IgD-negative memory B cell (primary cell): ENCODE data around the gene ISOC1. TPM values are rescaled to one million over a fixed set of nuclear protein-coding genes. Genes with fewer than 3 reads are reported as not detected.

Experiments used
- H3K27ac Mint-ChIP-seq, 3 donors: one replicate each; pipeline ENCODE4 v1.8.0; 2020 to 2022; ENCODE audit warnings: mild to moderate bottlenecking in 3 of 3, mixed read lengths in 3 of 3, moderate library complexity in 1 of 3
- H3K27me3 Mint-ChIP-seq: one replicate; pipeline ENCODE4 v1.8.0; 2021; ENCODE audit warnings: mixed read lengths
- H3K36me3 Mint-ChIP-seq: one replicate; pipeline ENCODE4 v1.8.0; 2020; ENCODE audit warnings: mild to moderate bottlenecking, mixed read lengths
- H3K4me1 Mint-ChIP-seq, 3 donors: one replicate each; pipeline ENCODE4 v1.8.0; 2020 to 2022; ENCODE audit warnings: mixed read lengths in 3 of 3, mild to moderate bottlenecking in 1 of 3
- H3K4me3 Mint-ChIP-seq, 4 donors: one replicate each; pipeline ENCODE4 v1.8.0; 2020 to 2022; ENCODE audit warnings: mild to moderate bottlenecking in 4 of 4, mixed read lengths in 4 of 4, moderate library complexity in 3 of 4
- H3K9me3 Mint-ChIP-seq, 3 donors: one replicate each; pipeline ENCODE4 v1.8.0; 2020 to 2021; ENCODE audit warnings: mixed read lengths in 3 of 3, mild to moderate bottlenecking in 1 of 3
- polyA plus RNA-seq: library from polyadenylated mRNA; unstranded; fragments of 300-500 nt; fragmentation: Illumina TruSeq; gene quantifications from one replicate; pipeline ENCODE4 v1.2.3, GENCODE V29; 2021

ISOC1 gene
- polyA plus RNA-seq, 1 donor from 2014 or later: 19.7 TPM

- Mint-ChIP-seq H3K9me3 (no peaks in the 10 kb centered on the region), H3K27ac (no peak overlapping the region), H3K27me3 (no peaks in the 10 kb centered on the region), H3K4me1 (peaks cover 0 to 5% (median 2%) of the 10 kb centered on the region in 3 donors), H3K4me3 (peak overlapping the region in 1 of 4 donors; percentile 20), H3K36me3 (peaks cover 10% of the 10 kb centered on the region)
Measured at GRCh38 chr5:129104915-129105455, 10.4 kb downstream of the ISOC1 start.

GRCh38 chr5:129107637-129108036 is 13.1 kb downstream of the ISOC1 start:
- no peak overlapping the region for H3K27ac Mint-ChIP-seq
- H3K4me3 Mint-ChIP-seq: no peak overlapping the region
- no peaks in the 10 kb centered on the region for H3K27me3 Mint-ChIP-seq
- peaks cover 10% of the 10 kb centered on the region for H3K36me3 Mint-ChIP-seq
- no peaks in the 10 kb centered on the region for H3K4me1 Mint-ChIP-seq
- no peaks in the 10 kb centered on the region for H3K9me3 Mint-ChIP-seq

GRCh38 chr5:129110742-129111141 is 16.2 kb downstream of the ISOC1 start:
- no peaks in the 10 kb centered on the region for H3K4me1 Mint-ChIP-seq
- no peaks in the 10 kb centered on the region for H3K27me3 Mint-ChIP-seq
- H3K36me3 Mint-ChIP-seq: peaks cover 7% of the 10 kb centered on the region
- no peak overlapping the region for H3K4me3 Mint-ChIP-seq
- no peak overlapping the region for H3K27ac Mint-ChIP-seq
- H3K9me3 Mint-ChIP-seq: no peaks in the 10 kb centered on the region

DNA sequence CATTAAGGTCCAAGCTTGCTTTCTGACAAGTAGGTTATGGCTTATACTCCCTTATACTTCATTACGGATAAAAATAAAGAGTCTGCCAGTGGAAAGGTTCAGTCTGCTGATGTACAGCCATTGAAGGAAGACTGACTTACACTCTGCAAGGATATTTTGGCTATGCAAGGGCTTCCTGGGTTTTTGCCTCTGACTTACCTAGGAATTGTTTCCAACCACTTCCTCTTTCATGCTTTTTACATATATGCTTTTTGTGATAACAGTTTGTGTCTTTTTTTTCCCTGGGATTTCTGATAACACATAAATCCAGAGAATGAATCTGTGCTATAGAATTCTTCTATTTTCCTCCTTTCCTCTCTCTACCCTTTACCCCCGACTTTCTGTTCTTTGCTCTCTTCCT is 16.8 kb downstream of the ISOC1 start:
- Mint-ChIP-seq H3K9me3 (no peaks in the 10 kb centered on the region), H3K36me3 (peaks cover 7% of the 10 kb centered on the region), H3K4me3 (no peak overlapping the region), H3K4me1 (no peaks in the 10 kb centered on the region), H3K27ac (peak overlapping the region in 1 of 3 donors; percentile 17), H3K27me3 (no peaks in the 10 kb centered on the region)

DNA sequence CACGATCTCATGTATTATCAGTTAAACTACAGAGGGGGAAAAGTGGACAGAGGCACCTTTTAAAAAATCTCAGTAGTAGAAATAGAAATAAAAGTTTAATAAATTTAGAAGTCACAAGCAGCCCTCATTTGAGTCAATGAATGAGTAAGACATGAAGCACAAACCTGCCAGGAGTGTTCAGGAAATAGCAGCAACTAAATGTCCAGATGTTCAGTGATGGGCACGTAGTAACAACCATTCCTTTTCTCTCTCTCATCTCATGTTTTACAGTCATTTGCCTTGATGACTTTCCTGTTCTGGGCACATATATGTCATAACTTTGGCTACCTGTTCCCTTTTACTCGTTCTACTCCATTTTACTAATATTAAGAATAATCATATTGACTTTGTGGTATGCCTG is 17.7 kb downstream of the ISOC1 start:
- H3K27me3 Mint-ChIP-seq: no peaks in the 10 kb centered on the region
- H3K4me1 Mint-ChIP-seq: no peaks in the 10 kb centered on the region
- H3K36me3 Mint-ChIP-seq: peaks cover 3% of the 10 kb centered on the region
- H3K4me3 Mint-ChIP-seq: no peak overlapping the region
- no peaks in the 10 kb centered on the region for H3K9me3 Mint-ChIP-seq
- H3K27ac Mint-ChIP-seq: no peak overlapping the region

GRCh38 chr5:129113867-129114266 is 19.3 kb downstream of the ISOC1 start:
- peaks cover 6% of the 10 kb centered on the region for H3K36me3 Mint-ChIP-seq
- no peak overlapping the region for H3K4me3 Mint-ChIP-seq
- H3K4me1 Mint-ChIP-seq: peaks cover 0 to under 1% (median 0%) of the 10 kb centered on the region in 3 donors
- no peaks in the 10 kb centered on the region for H3K9me3 Mint-ChIP-seq
- H3K27me3 Mint-ChIP-seq: no peaks in the 10 kb centered on the region
- no peak overlapping the region for H3K27ac Mint-ChIP-seq

- Mint-ChIP-seq H3K9me3 (no peaks in the 10 kb centered on the region), H3K4me3 (no peak overlapping the region), H3K36me3 (peaks cover 6% of the 10 kb centered on the region), H3K27me3 (no peaks in the 10 kb centered on the region), H3K27ac (no peak overlapping the region), H3K4me1 (peaks cover 0 to 2% (median 0%) of the 10 kb centered on the region in 3 donors)
Measured at GRCh38 chr5:129114539-129115193, 20.1 kb downstream of the ISOC1 start.

- no peaks in the 10 kb centered on the region for H3K27me3 Mint-ChIP-seq
- no peak overlapping the region for H3K4me3 Mint-ChIP-seq
- peaks cover 0 to 8% (median 7%) of the 10 kb centered on the region in 3 donors for H3K4me1 Mint-ChIP-seq
- no peak overlapping the region for H3K27ac Mint-ChIP-seq
- H3K36me3 Mint-ChIP-seq: peaks cover 6% of the 10 kb centered on the region
- H3K9me3 Mint-ChIP-seq: no peaks in the 10 kb centered on the region
Measured at GRCh38 chr5:129115680-129116079, 21.1 kb downstream of the ISOC1 start.

- Mint-ChIP-seq H3K4me3 (no peak overlapping the region), H3K27ac (no peak overlapping the region), H3K9me3 (no peaks in the 10 kb centered on the region), H3K4me1 (peaks cover 0 to 8% (median 8%) of the 10 kb centered on the region in 3 donors), H3K36me3 (peaks cover 6% of the 10 kb centered on the region), H3K27me3 (no peaks in the 10 kb centered on the region)
Measured at GRCh38 chr5:129116797-129117196, 22.2 kb downstream of the ISOC1 start.

DNA sequence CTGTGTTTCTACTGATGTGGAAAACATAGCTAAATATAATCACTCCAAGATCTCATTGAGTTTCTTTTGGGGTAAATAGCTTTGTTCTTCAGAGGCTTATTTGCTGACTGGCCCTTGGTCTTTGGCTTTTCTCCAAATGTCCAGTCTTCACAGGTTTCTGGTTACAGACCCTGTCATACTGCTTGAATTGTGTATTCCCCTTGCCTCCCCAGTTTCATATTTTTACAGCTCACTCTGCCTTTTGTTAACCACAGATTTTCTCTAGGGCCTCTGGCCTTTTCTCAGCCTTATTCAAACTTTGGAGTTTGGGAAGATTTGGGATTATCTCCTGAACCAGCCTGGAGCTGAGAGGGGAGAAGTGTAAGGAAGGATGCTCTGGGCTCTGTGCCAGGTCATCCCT is 23.9 kb downstream of the ISOC1 start:
- no peaks in the 10 kb centered on the region for H3K9me3 Mint-ChIP-seq
- peaks cover 6% of the 10 kb centered on the region for H3K36me3 Mint-ChIP-seq
- H3K4me3 Mint-ChIP-seq: no peak overlapping the region
- H3K4me1 Mint-ChIP-seq: peaks cover 0 to 8% (median 8%) of the 10 kb centered on the region in 3 donors
- no peaks in the 10 kb centered on the region for H3K27me3 Mint-ChIP-seq
- H3K27ac Mint-ChIP-seq: no peak overlapping the region

GRCh38 chr5:129118826-129119225 is 24.3 kb downstream of the ISOC1 start:
- no peak overlapping the region for H3K4me3 Mint-ChIP-seq
- no peaks in the 10 kb centered on the region for H3K9me3 Mint-ChIP-seq
- peaks cover 0 to 8% (median 8%) of the 10 kb centered on the region in 3 donors for H3K4me1 Mint-ChIP-seq
- H3K27me3 Mint-ChIP-seq: no peaks in the 10 kb centered on the region
- peaks cover 6% of the 10 kb centered on the region for H3K36me3 Mint-ChIP-seq
- H3K27ac Mint-ChIP-seq: no peak overlapping the region

GRCh38 chr5:129120158-129120581 is 25.6 kb downstream of the ISOC1 start:
- Mint-ChIP-seq H3K4me1 (peaks cover 4 to 15% (median 10%) of the 10 kb centered on the region in 3 donors), H3K36me3 (peaks cover 3% of the 10 kb centered on the region), H3K4me3 (no peak overlapping the region), H3K9me3 (no peaks in the 10 kb centered on the region), H3K27me3 (no peaks in the 10 kb centered on the region), H3K27ac (no peak overlapping the region)

DNA sequence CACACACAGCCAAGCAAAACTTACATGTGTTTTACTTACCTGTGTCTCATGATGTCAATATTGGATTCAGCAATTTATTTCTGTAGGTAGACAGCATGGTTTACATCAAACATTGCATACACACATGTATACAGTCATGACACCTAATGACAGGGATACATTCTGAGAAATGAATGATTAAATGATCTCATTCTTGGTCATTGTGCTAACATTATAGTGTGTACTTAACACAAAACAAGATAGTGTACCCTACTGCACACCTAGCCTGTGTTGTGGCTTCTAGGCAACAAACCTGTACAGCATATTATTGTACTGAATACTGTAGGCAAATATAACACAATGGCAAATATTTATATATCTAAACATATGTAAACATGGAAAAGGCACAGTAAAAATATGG is 28.0 kb downstream of the ISOC1 start:
- peaks cover 3% of the 10 kb centered on the region for H3K36me3 Mint-ChIP-seq
- H3K27me3 Mint-ChIP-seq: no peaks in the 10 kb centered on the region
- H3K4me3 Mint-ChIP-seq: no peak overlapping the region
- no peak overlapping the region for H3K27ac Mint-ChIP-seq
- no peaks in the 10 kb centered on the region for H3K9me3 Mint-ChIP-seq
- H3K4me1 Mint-ChIP-seq: peaks cover 15 to 24% (median 18%) of the 10 kb centered on the region in 3 donors

DNA sequence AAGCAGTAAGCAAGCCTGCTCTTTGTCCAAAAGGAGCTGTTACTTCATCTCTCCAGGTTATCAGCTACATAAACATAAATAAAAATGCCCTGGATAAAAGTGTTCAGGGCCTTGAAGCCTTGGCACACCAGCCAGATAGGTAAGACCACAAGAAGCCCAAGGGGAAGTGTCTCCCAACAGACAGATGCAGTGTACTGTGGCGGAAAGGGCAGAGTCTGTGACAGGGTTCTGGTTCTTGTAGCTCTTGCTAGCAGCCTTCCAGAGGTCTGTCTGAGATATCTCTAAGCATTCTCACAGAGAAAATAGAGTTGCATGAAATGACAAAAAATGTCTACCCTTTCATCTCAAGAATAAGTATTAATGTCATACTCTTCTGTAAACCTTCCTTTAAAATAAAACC is 30.1 kb downstream of the ISOC1 start:
- Mint-ChIP-seq H3K27ac (peak overlapping the region in 1 of 3 donors; percentile 2), H3K4me3 (peak overlapping the region in 1 of 4 donors; percentile 3), H3K27me3 (no peaks in the 10 kb centered on the region), H3K9me3 (no peaks in the 10 kb centered on the region), H3K36me3 (no peaks in the 10 kb centered on the region), H3K4me1 (peaks cover 16 to 24% (median 18%) of the 10 kb centered on the region in 3 donors)

GRCh38 chr5:129125819-129126218 is 31.3 kb downstream of the ISOC1 start:
- H3K9me3 Mint-ChIP-seq: no peaks in the 10 kb centered on the region
- peaks cover 11 to 18% (median 17%) of the 10 kb centered on the region in 3 donors for H3K4me1 Mint-ChIP-seq
- H3K27ac Mint-ChIP-seq: peak overlapping the region in 2 of 3 donors; percentile 4 to 83
- no peaks in the 10 kb centered on the region for H3K36me3 Mint-ChIP-seq
- peak overlapping the region in 3 of 4 donors; percentile 14 to 78 (median 78) for H3K4me3 Mint-ChIP-seq
- no peaks in the 10 kb centered on the region for H3K27me3 Mint-ChIP-seq

DNA sequence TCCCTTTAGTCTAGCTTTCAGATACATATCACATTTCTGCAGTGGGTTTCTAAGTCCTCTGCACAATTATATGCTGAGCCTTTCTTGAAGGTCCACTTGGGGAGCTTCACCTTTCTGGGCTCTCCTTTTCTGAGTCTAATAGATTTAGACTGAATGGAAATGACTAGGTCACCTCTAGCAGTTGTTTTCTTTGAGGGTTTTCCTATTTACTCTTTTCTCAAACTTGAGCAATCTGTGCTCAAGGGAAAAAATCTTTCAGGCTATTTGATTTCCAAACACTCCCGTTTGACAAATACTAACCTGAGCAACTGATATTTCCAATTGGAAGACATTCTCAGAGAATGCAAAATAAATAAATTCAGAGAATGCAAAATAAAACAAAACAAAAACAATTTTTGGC is 39.0 kb downstream of the ISOC1 start:
- Mint-ChIP-seq H3K27me3 (no peaks in the 10 kb centered on the region), H3K4me1 (no peaks in the 10 kb centered on the region), H3K4me3 (no peak overlapping the region), H3K9me3 (no peaks in the 10 kb centered on the region), H3K36me3 (no peaks in the 10 kb centered on the region), H3K27ac (no peak overlapping the region)
